ENCODE results near the gene SMYD3.

SMYD3 gene

GRCh38 chr1:246126580-246126979 is 380.5 kb downstream of the SMYD3 start:
- no peak for TF ChIP-seq CTCF (conservative IDR thresholded peaks at IDR 0.05)
- no peak for TF ChIP-seq ZFX (IDR thresholded peaks at IDR 0.05)

GRCh38 chr1:246122071-246122470 is 385.0 kb downstream of the SMYD3 start:
- TF ChIP-seq ZFX (IDR thresholded peaks at IDR 0.05) (no peak), CTCF (conservative IDR thresholded peaks at IDR 0.05) (no peak)
- no peak overlapping the region for H3K27ac ChIP-seq

More at GRCh38 chr1:246126580-246126979, 380.5 kb downstream of the SMYD3 start:
- no peak overlapping the region for H3K27ac ChIP-seq

- no peak for TF ChIP-seq ZFX (IDR thresholded peaks at IDR 0.05)
- TF ChIP-seq CTCF (conservative IDR thresholded peaks at IDR 0.05): no peak
- H3K27ac ChIP-seq: no peak overlapping the region
Measured at GRCh38 chr1:246121533-246121932, 385.5 kb downstream of the SMYD3 start.

- no peak overlapping the region for H3K27ac ChIP-seq
- TF ChIP-seq CTCF (conservative IDR thresholded peaks at IDR 0.05) (peak; percentile 78), ZFX (IDR thresholded peaks at IDR 0.05) (no peak)
Measured at GRCh38 chr1:246117066-246117791, 389.9 kb downstream of the SMYD3 start.

GRCh38 chr1:246114369-246114768 is 392.7 kb downstream of the SMYD3 start:
- H3K27ac ChIP-seq: no peak overlapping the region
- TF ChIP-seq ZFX (IDR thresholded peaks at IDR 0.05) (no peak), CTCF (conservative IDR thresholded peaks at IDR 0.05) (no peak)

GRCh38 chr1:246113555-246114095 is 393.5 kb downstream of the SMYD3 start:
- TF ChIP-seq ZFX (IDR thresholded peaks at IDR 0.05): no peak
- no peak for TF ChIP-seq CTCF (conservative IDR thresholded peaks at IDR 0.05)
- H3K27ac ChIP-seq: no peak overlapping the region

GRCh38 chr1:246111570-246111969 is 395.5 kb downstream of the SMYD3 start:
- no peak for TF ChIP-seq CTCF (conservative IDR thresholded peaks at IDR 0.05)
- no peak for TF ChIP-seq ZFX (IDR thresholded peaks at IDR 0.05)
- no peak overlapping the region for H3K27ac ChIP-seq

Data from C4-2B (cell line).